NCI-H2171 treated with DMSO at 0.1 percent for 48 hours (cell line): ENCODE measurements around the gene C11orf16.
"Not testable (repeated sequence)": the region's sequence is repeated elsewhere in the genome, so short reads cannot be mapped to it uniquely, and the experiment has no call there.

Experiments used
- DNase-seq: peaks from one replicate; lab custom pipeline; 2025; lab: John Stamatoyannopoulos, UW

C11orf16 gene

DNA sequence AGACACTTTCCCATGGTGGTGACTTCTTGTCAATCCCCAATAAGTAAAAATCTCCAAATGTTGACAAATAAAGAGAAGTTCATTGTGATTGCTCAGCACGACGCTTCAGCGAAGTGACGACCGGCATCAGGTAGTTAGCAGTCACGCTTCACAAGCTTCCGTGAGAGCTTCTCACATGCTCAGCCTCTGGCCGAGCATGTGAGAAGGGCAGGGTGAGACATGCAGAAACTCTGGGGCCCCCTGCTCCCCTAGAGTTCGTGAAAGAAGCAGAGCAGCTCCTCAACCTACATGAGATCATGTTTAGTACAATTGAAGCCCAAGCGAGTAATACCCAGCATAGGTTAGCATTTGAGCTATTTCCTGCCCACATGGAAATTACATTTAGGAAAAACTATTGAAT lies 4.4 kb upstream of the C11orf16 start:
- no peak for DNase-seq

DNA sequence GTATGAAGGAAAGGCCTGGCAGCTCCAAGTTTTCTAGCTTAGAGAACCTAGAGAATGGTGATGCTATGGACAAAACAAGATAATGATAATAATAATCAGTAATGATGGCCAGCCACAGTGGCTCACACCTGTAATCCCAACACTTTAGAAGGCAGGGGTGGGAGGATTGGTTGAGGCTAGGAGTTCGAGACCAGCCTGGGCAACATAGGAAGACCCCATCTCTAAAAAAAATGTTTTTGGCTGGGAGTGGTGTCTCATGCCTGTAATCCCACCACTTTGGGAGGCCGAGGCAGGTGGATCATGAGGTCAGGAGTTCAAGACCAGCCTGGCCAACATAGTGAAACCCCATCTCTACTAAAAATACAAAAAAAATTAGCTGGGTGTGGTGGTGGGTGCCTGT lies 3.0 kb upstream of the C11orf16 start:
- not testable (repeated sequence) for DNase-seq

GRCh38 chr11:8934742-8935488 lies 2.2 kb upstream of the C11orf16 start:
- DNase-seq: no peak

DNA sequence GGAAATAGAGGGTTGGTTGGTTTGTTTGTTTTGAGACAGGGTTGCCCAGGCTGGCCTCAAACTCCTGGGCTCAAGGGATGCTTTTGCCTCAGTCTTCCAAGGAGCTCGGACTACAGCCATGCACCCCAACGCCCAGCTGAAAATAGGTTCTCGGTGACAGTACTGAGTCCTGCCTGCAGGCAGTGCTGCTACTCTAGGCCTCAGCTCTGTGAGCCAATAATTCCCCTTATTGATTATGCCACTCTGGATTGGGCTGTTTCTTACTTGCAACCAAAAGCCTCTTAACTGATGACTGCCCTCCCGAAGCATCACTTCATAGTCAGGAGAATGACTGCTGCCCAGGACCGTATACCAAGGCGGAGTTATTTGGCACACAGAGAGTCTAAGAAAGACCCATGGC lies 1.2 kb upstream of the C11orf16 start:
- DNase-seq: no peak

DNA sequence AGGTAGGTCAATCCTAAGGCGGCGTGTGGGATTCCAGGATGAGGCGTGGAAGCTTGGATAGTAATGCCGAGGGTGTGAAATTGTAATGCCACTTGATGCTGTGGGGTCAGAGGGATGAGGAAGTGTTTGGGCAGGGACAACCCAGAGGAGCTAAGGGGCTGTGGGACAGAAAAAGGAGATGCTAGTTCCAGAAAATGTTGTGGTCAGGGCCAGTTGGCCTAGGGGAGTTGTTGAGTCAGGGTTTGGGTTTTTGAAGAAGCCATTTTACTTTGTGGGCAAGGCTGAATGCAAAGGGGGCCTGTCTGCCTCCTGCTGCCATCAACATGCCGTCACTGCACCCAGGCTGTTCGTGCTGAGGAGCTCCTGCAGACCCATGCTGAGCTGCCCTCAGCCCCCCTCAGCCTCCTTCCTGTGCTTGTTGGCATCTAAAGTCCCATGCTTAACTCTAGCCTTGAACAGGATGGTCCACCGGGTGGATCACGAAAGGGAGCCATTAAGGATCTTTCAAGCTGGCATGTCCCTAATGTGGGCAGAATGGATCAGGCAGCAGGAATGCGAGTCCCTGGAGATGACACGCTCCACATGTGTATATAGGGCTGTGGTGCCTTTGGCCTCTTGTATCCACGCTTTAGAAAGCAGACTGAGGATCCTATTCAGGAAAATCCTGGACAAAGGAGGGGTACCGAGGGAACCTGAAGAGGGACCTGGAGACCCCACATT lies 2.1 kb downstream of the C11orf16 start:
- no peak for DNase-seq

GRCh38 chr11:8928981-8929615 lies 3.6 kb downstream of the C11orf16 start:
- DNase-seq: peak; percentile 23

DNA sequence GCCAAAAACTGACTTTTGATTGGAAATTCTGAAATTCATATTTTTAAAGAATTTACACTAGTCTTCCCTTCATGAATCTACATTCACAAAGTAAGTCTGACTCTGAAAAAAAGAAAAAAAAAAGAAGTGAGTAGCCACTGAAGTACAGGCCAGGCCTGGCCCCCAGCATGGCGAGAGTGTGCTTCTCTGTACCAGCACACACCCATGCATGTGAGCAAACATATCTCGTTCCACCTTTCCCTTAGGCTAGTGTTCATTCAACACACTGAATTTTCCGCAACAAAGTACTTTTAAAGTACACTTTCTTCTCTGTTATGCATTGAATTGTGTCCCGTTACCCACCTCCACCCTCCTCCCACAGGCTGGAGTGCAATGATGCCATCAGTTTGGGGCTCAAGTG lies 4.5 kb downstream of the C11orf16 start:
- DNase-seq: no peak

GRCh38 chr11:8927233-8927632 lies 5.5 kb downstream of the C11orf16 start:
- no peak for DNase-seq

- DNase-seq: no peak
Observed at GRCh38 chr11:8926236-8926635, 6.5 kb downstream of the C11orf16 start.

DNA sequence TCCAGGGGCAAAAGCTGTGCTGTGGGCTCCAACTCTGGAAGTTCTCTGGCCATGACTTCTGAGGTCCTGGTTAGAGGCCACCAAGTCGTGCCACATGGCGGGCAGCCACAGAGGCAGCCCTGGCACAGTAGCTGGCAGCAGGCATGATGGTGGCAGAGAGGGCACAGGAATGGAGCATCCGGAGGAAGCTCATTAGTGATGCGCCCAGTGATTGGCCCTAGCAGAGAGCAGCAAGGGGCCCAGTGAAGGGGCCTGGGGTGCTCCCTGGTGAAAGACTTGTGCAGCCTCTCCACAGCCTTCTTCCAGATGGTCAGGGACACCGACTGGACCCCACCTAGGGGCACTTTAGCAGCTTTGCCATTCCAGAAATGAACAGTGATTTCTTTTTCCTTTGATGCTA lies 7.0 kb downstream of the C11orf16 start:
- no peak for DNase-seq

GRCh38 chr11:8922691-8923090 lies 10.1 kb downstream of the C11orf16 start:
- no peak for DNase-seq

GRCh38 chr11:8917157-8917825 lies 15.5 kb downstream of the C11orf16 start:
- DNase-seq: no peak

DNA sequence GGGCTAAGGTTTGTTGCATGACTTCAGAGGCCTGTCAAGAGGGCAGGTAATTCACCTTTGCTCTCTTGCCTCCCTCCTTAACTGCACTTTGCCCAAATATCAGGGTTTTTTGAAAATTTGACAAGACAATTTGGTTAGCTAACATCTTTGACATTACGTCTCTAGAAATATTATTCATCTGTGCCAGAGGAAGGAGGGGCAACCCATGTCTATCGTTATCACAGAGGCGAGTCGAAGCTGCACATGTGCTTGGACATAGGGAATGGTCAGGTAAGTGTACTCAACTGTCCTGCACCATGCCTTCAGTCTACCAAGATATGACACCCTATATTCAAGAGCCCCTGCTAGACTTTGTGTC lies 18.1 kb downstream of the C11orf16 start:
- no peak for DNase-seq

- DNase-seq: peak; percentile 49
Observed at GRCh38 chr11:8913961-8914660, 18.6 kb downstream of the C11orf16 start.

- DNase-seq: peak; percentile 97
Observed at GRCh38 chr11:8911029-8911823, 21.5 kb downstream of the C11orf16 start, which contains the start of gene AKIP1. AKIP1 (plus strand) TSS chr11:8911189; CDS start chr11:8911450, 261 bp downstream.

GRCh38 chr11:8910649-8911026 lies 22.1 kb downstream of the C11orf16 start:
- DNase-seq: no peak

DNA sequence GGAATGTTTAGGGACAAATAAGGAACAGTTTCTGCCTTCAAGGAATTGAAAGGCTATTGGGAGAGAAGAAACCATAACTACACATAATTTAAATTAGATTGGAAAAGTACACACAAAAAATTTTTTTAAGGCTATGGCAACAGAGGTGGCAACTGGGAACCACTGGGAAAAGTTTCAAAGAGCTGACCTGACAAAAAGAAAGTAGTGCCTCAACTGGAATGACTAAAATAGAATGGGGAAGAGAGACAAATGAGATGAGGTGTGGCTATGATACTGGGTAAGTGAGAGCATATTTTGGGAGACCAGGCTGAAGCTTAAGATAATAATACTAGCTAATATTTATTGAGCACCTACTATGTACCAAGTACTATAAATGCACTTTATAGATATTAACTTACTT lies 24.6 kb downstream of the C11orf16 start:
- DNase-seq: no peak

GRCh38 chr11:8907116-8907515 lies 25.6 kb downstream of the C11orf16 start:
- DNase-seq: no peak

DNA sequence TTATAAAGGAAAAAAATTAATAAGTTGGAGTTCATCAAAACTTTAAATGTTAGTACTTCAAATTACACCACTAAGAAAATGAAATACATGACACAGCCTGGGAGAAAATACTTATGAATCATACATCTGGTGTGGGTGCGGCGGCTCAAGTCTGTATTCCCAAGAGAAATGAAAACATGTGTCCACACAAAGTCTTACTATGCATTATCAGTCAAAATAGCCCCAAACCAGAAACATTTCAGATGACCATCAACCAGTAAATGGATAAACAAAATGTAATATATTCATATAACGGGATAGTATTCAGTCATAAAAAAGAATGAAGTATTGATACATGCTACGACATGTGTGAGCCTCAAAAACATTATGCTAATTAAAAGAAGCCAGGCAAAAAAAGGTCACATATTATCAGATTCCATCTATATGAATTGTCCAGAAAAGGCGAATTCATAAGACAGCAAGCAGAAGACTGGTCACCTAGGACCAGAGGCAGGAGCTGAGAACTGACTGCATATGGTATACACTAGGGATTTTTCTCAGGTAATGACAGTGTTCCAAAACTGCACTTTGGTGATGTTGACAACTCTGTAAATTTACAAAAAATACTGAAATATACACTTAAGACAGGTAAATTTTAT lies 27.1 kb downstream of the C11orf16 start:
- no peak for DNase-seq

DNA sequence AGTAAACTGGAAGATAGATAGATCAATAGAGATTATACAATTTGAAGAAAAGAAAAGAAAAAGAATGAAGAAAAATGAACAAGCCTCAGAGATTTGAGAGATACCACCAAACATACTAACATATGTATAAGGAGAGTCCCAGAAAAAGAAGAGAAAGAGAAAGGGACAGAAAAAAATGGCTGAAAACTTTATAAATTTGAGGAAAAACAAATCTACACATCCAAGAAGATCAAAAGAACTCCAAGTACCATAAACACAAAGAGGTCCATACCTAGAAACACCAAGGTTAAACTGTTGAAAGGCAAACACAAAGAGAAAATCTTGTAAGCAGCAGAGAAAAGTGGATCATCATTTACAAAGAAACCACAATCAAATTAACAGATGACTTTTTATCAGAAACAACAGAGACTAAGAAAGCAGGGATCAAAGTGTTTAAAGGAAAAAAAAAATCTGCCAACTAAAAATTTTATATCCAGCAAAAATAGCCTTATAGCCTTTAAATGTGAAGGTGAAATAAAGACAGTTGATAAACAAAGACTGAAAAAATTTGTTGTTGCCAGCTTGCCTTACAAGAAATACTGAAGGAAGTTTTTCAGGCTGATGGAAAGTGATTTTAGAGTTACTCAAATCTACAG lies 33.5 kb downstream of the C11orf16 start:
- no peak for DNase-seq
